Stimulated activated naive CD8-positive, alpha-beta T cell treated with anti-CD3 and anti-CD28 coated beads, Interleukin-15, Interleukin-2, amounts not matched to agents 100 U/mL and 50 U/mL, for 24 hours (primary cell): Measurements from ENCODE around the gene KRTAP5-8.
"Not testable (repeated sequence)": the region's sequence is repeated elsewhere in the genome, so short reads cannot be mapped to it uniquely, and the experiment has no call there.

Experiments
- ATAC-seq: fragments of 150-1000 bp; cut with Tn5 transposase; one replicate; pipeline ENCODE4 v1.10.0; 2021
- DNase-seq: peaks from one replicate; pipeline ENCODE4 v3.0.0; 2021

Gene KRTAP5-8

DNA sequence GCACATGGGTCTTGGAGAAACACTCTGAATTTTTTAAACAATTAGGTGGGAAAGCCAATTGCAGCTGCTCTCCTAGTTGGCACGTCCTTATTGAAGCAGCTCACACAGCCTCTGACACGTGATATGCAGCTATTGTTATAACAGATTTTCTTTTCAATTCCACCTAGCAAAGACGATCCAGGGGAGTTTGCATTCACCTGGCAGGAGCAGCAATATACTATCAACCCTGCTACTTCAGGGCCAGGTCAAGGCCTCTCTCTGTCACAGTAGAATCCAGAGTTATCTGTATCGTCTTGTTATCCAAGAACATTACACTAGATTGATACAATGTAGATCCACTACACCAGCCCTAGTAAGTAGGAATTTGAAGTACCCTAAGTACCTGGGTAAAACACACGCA lies 36.6 kb downstream of the KRTAP5-8 start:
- DNase-seq (no peak), ATAC-seq (no peak)

DNA sequence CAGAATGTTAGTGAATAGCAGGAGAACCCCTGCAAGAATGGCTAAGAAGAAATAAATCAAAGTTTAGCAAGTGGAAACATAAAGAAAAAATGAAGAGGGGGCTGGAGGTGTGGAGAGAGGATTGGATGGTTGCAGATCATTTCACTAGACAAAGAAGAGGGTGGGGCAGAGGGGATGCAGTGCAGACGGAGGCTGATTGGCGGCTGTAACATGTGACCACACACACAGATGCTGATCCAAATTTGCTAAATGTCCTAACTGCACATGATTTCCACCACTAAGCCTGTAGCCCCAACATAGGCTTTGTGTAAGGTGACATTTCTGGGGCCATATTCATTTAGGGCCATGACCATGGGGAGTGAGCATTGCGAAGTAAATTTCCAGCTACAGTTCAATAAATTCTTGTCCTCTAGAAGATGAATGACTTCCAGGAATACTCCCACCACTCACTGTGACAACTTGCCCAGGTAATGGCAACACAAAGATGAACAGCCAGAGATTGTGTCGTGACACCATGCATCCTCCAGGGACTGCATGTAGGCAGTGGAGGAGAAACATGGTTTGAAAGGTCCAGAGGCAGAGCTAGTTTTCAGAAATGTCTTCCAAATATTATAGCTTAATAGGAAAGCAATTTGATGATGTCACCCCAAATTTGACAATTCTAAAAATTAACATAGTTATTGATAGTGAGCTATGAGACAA lies 38.0 kb downstream of the KRTAP5-8 start:
- ATAC-seq: no peak
- no peak for DNase-seq

DNA sequence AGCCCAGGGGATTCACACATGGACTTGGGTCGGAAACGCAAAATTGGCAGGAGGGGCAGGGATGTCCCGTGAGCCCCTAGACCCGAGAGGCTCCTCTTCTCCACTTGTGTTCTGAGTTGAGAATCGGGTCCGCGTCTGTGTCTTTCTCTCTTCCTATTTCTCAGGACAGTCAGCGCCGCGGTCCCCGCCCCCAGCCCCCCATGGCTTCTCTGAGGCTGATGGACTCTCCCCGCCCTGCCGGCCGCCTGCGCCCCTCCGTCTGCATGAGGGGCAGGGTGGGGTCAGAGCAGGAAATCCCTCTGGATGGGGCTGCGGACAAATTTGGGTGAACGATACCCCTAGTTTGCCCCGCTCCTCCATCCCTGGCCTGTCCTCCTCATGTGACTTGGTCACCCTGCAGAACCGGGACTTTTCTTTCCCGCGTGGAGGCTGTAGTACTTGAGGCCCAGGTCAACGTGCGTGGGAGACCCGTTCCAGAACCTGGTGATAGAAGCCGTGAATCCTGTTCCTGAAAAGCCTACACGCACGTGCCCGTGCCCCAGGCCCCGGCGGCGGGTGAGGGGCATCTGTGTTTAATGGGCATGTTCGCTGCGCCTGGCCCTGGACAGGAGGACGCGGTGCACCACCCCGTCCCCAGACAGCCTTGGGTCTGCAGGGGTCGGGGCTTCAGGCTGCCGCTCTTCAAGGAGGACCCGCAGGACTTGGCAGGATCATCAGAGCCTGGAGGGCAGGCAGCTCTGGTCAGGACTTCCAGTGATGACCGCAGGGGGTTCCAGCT lies 39.1 kb downstream of the KRTAP5-8 start:
- not testable (repeated sequence) for DNase-seq, ATAC-seq

DNA sequence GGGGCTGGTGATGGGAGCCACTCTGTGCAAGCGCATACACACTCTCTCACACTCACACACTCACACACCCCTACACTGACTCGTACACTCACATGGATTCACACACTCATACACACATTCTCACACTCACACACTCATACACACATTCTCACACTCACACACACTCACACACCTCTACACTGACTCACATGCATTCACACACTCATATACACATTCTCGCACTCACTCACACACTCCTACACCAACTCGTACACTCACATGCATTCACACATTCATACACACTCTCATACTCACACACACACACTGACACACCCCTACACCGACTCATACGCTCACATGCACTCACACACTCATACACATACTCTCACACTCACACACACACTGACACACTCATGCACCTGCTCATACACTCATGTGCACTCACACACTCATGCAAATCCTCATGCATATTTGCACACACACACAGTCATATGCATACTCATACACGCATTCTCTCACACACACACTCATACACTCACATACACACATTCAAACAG lies 39.7 kb downstream of the KRTAP5-8 start:
- DNase-seq (no peak), ATAC-seq (no peak)

DNA sequence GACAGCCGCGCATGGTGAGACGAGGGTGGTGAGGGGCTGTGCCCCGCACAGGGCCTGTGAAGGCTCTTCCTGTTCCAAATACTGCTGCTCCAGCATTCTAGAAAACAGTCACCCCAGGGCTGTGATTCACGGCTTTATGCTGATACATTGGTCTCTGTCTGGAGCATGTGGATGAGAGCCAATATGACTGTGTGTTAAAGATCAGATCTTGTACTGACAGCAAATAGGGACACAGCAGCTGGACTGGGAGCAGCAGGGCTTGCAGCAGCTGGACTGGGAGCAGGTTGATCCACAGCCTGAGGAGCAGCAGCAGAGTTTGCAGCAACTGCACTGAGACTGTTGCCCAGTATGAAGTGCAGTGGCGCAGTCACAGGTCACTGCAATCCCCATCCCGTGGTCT lies 41.7 kb downstream of the KRTAP5-8 start:
- DNase-seq, ATAC-seq: not testable (repeated sequence)

DNA sequence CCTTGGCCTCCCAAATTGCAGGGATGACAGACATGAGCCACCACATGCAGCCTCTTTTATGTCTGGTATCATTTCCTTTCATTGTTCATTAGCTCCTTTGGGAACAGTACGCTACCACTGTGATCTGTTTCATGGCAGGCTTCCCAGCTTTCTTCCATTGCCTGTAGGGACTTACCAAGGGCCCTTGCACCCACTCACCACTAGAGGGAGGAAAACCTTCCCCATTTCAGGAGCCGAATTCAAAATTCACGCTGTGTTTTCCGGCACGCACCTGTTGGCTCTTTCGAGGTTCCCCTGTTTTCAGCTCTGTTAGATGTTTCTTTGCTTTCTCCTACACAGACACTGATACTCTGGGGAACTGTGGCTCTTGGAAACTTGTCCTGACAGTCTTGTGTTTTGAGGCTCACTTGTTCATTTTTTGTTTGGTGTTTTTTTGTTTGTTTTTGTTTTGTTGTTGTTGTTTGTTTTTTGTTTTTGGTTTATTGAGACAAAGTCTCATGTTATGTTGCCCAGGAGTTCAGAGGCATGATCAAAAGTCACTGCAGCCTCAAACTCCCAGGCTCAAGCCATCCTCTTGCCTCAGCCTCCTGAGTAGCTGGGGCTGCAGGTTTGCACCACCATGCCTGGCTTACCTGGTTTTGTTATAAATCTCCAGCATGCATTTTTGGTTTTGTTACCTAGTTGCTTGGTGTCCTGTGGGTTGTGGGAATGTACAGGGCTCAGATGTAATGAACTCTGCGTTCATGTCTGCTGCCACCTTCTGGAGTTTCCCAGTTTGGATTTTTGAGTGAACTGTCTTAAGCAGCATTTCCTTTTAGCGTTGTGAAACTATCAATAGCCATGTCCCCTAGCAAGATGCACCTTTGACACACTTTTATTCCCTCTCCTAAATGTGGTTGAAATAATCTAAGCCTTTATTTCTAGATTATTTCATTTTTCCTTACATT lies 42.5 kb downstream of the KRTAP5-8 start:
- DNase-seq: peak; percentile 25
- ATAC-seq: no peak

DNA sequence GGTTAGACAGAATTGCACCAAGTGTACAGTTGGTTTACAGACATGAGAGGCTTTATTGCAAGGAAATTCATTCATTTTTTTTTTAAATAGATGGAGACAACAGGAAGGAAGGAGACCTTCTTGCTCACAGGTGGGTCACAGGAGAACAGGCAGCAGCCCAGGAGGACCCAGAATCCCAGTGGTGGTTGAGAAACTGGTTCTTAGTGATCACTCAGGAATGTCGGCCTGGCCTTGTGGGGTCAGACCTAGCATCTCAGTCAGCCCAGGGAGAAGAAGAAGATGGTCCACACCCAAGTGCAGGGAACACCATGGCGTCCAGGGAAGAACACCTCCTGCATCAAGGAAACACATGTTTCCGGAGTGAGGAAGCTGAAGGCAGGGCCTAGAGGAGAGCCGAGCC lies 44.0 kb downstream of the KRTAP5-8 start:
- ATAC-seq (no peak), DNase-seq (no peak)

DNA sequence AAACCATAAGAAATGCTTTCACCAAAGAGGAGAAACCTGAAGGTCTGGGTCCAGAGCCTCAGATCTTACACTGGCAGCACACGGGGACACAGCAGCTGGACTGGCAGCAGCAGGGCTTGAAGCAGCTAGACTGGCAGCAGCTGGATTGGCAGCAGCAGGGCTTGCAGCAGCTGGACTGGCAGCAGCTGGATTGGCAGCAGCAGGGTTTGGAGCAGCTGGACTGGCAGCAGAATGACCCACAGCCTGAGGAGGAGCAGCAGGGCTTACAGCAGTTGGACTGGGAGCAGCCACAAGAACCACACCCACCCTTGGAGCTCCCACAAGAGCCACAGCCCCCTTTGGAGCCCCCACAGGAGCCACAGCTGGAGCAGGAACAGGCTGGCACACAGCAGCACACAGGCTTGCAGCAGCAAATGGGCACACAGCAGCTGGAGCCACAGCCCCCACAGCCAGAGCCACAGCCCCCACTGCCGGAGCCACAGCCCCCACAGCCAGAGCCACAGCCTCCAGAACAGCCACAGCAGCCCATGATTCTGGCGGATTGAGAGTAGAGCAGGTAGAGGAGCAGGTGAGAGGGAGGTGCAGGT lies 44.6 kb downstream of the KRTAP5-8 start, which contains the start of gene KRTAP5-11:
KRTAP5-11 (minus strand) TSS at position 567 of the 587 bp plus-strand sequence; CDS start at position 529, 38 bp downstream.
- no peak for ATAC-seq
- DNase-seq: no peak

DNA sequence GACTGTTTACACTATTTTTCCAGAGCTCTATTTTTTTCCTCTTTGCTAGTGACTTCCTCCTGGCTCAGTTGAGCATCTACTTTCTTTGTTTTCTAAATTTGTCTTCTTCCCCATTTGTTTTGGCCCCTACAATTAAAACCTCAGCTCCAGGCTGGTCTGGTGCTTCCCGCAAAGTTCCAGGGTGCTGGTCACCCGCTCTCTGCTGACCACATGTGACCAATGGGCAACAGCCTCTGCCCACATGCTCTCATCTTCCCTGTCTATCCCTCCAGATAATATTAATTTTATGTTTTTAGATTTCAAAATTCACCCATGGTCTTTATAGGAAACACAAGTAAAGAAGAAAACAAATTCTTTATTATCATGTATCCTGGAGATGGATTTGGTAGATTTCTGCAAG lies 45.1 kb downstream of the KRTAP5-8 start:
- not testable (repeated sequence) for ATAC-seq

DNA sequence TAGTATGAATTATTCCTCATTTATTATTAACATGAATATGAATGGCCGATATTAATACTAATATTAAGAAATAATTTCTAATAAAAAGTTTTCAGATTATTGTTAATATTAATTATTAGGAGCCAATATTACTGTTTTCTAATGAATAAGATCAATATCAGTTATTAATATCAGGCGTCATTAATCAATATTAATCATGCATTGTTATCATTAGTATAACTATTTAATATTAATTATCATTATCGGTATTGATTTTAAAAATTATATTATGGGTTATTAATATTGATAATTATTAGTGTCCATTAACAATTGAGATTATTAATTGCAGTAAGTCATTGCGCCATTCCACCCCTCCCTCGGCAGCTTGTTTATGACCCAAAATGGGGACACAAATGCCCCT lies 47.8 kb downstream of the KRTAP5-8 start:
- ATAC-seq, DNase-seq: not testable (repeated sequence)

More for the DNA sequence above, 45.1 kb downstream of the KRTAP5-8 start:
- DNase-seq: not testable (repeated sequence)

DNA sequence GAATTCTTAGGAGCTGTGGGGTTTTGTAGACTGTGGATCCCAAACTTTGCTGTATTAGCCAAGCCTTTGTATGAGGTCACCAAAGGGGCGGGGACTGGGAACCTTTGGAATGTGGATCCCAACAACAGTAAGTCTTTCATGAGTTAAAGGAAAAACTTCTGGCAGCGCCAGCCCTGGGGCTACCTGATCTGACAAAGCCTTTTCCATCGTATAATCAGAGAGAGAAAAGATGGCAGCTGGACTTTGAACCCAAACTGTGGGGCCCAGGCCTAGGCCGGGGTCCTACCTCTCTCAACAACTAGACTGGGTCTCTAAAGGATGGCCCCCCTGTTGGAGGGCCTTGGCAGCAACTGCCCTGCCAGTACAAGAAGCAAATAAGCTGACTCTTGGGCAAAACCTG lies 50.5 kb downstream of the KRTAP5-8 start:
- ATAC-seq, DNase-seq: not testable (repeated sequence)
